Measurements from ENCODE around the gene CACFD1.

CACFD1 gene

DNA sequence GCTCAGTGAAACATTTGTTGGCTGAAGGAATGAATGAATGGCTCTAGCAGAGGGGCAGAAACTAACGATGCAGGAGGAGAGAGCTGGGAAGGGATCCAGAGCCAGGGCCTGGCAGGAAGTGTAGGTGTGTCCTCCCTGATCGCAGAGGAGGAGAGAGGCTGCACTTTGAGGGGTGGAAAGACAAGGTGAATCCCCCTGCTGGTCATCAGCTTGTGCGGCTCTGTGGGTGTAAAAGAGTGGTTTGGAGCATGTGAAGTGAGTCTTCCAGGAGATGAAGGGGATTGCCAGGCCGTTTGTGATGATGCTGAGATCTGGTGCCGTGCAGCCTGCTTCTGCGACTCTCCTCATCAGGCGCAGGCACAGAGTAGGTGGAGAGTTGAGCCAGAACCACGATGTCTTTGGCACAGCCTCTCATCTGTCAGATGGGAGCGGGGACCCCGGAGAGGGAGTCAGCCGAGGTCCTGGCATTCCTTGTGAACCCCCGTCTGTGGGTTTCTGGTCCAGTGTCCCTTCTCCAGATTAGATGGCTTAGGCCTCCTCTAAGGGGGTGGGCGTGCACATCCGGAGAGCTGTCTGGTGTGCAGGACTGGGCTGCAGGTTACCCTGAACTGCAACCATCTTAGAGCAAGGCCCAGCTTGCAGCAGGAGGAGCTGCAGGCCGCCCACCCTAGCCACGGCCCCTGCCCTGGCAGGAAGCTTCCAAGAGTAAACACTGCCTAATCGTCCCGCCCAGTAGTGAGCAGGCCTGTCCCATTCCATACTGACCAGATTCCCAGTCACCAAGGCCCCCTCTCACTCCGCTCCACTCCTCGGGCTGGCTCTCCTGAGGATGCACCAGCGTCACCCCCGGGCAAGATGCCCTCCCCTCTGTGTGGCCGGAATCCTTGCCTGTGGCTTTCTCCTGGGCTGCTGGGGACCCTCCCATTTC, 37.9 kb upstream of the CACFD1 start, which contains the start of gene ADAMTS13:
Gene ADAMTS13, plus strand, starts transcription at position 753 of the 928 bp plus-strand sequence. Its CDS starts 77 bp downstream, at position 830.
- TF ChIP-seq, protein P1, sequence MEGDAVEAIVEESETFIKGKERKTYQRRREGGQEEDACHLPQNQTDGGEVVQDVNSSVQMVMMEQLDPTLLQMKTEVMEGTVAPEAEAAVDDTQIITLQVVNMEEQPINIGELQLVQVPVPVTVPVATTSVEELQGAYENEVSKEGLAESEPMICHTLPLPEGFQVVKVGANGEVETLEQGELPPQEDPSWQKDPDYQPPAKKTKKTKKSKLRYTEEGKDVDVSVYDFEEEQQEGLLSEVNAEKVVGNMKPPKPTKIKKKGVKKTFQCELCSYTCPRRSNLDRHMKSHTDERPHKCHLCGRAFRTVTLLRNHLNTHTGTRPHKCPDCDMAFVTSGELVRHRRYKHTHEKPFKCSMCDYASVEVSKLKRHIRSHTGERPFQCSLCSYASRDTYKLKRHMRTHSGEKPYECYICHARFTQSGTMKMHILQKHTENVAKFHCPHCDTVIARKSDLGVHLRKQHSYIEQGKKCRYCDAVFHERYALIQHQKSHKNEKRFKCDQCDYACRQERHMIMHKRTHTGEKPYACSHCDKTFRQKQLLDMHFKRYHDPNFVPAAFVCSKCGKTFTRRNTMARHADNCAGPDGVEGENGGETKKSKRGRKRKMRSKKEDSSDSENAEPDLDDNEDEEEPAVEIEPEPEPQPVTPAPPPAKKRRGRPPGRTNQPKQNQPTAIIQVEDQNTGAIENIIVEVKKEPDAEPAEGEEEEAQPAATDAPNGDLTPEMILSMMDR (IDR thresholded peaks at IDR 0.05; ENCODE audit: insufficient read depth, missing control alignments) = no peak
- peak; percentile 12 for DNase-seq (ENCODE audit: insufficient read length, low spot score)
- FAIRE-seq = no peak

DNA sequence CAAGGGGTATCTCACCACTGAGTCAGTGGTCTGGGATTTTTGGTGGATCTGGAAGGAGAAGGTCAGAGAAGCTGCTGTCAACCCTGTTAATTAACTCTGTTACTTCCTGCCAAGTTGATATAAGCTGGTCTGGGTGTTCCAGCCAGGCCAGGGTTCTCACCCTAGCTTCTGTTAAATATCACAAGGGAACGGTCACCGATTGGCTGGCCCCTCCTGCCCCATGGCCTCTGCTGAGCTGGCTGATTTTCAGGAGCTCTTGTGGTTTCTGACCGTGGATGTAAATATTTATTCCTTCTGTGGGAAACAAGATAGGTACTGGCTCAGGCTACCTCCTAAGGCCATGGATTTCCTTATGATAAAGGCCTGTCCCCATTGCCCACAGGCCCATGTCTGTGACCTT, 36.6 kb upstream of the CACFD1 start:
- no peak for DNase-seq (ENCODE audit: insufficient read length, low spot score)
- TF ChIP-seq, protein P1 (IDR thresholded peaks at IDR 0.05; ENCODE audit: insufficient read depth, missing control alignments) = no peak
- FAIRE-seq = no peak

DNA sequence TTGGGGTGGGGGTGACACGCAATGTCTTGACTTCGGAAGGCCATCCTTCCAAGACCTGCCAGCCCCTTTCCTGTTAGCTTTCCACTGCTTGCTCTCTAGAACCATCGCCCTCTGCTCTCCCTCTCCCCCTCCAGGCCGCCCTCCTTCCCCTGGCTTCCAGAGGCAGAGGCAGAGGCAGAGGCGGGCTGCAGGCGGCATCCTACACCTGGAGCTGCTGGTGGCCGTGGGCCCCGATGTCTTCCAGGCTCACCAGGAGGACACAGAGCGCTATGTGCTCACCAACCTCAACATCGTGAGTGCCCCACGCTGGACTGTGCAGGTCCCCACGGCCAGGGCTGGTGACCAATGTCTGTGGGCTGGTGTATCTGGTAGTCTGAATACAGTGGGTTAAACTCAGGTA, 35.6 kb upstream of the CACFD1 start:
- TF ChIP-seq, protein P1 (IDR thresholded peaks at IDR 0.05; ENCODE audit: insufficient read depth, missing control alignments) = no peak
- no peak for DNase-seq (ENCODE audit: insufficient read length, low spot score)
- FAIRE-seq = no peak

DNA sequence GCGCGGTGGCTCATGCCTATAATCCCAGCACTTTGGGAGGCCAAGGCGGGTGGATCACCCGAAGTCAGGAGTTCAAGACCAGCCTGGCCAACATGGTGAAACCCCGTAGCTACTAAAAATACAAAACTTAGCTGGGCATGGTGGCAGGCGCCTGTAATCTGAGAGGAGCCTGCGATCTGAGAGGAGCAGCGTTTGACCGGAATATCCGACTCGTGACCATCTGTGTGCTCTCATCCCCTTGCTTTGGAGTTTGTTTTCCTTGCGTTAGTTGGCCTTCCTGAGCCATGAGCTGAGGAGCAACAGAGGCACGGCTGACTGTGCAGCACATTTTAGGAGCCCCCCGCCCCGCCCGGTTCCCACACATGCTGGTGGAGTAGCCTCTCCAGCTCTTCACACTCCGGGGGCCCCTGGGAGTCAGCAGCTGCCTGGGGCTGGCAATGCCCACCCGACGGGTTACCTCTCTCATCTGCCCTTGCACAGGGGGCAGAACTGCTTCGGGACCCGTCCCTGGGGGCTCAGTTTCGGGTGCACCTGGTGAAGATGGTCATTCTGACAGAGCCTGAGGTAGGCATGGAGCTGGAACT, 34.6 kb upstream of the CACFD1 start:
- FAIRE-seq (no peak), DNase-seq (ENCODE audit: insufficient read length, low spot score) (no peak)

DNA sequence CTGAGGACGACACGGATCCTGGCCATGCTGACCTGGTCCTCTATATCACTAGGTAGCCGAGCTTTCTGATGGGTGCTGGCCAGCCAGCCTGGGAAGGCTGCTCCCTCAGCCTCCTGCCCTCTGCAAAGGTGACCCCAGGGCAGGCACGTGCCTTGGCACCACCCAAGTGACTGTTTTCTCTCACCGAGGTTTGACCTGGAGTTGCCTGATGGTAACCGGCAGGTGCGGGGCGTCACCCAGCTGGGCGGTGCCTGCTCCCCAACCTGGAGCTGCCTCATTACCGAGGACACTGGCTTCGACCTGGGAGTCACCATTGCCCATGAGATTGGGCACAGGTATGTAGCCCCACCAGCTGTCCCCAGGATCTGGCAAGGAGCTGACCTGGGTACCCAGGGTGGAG, 33.8 kb upstream of the CACFD1 start:
- DNase-seq (ENCODE audit: insufficient read length, low spot score) (peak; percentile 11), FAIRE-seq (no peak)
- TF ChIP-seq, protein P1 (IDR thresholded peaks at IDR 0.05; ENCODE audit: insufficient read depth, missing control alignments) = no peak

More for the DNA sequence above, 34.6 kb upstream of the CACFD1 start:
- TF ChIP-seq, protein P1 (IDR thresholded peaks at IDR 0.05; ENCODE audit: insufficient read depth, missing control alignments) = no peak

DNA sequence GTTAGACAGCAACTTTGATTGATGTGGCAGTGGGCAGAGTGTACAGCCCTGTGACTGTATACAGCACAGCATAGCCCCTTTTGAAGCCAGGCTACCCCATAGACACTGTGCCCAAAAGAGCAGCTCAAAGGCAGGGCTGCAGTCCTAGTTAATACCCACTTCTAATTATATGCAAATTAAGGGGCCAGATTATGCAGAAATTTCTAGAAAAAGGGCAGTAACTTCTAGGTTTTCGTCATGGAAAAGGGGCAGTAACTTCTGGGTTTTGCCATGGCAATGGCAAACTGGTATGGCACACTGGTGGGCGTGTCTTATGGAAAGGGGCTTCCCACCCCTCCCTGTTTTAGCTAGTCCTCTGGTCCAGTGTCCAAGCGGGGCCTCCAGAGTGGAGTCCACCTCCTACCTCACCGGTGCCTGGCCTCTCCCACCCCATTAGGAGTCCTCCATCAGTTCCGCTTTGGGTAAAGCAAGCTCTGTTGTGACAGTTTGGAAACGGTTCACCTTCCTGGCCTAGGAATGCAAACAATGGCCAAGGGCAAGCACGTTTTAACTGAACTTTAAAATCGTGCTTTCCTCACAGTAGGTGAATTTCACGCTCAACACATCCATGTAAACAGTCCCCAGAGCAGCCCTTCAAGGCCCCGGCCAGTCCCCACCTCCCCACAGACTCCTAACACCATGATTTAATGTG, 32.0 kb upstream of the CACFD1 start:
- FAIRE-seq (no peak), DNase-seq (ENCODE audit: insufficient read length, low spot score) (peak; percentile 16)
- TF ChIP-seq, protein P1 (IDR thresholded peaks at IDR 0.05; ENCODE audit: insufficient read depth, missing control alignments) = no peak
